ENCODE results near the gene GPR152.

- TF ChIP-seq CTCF (IDR thresholded peaks at IDR 0.05; ENCODE audit: low read depth, low read length) (no peak), EZH2phosphoT487 (IDR thresholded peaks at IDR 0.05; ENCODE audit: low read depth) (no peak)
Measured at GRCh38 chr11:67494371-67495233, 42.1 kb upstream of the GPR152 start.

Data from OCI-LY3 (cell line).